GM13977 (cell line): ENCODE measurements around the gene TIMM50.
"Not testable (repeated sequence)": the region's sequence is repeated elsewhere in the genome, so short reads cannot be mapped to it uniquely, and the experiment has no call there.

ENCODE experiments used
- DNase-seq: peaks from one replicate; pipeline ENCODE4 v3.0.0; 2012; ENCODE audit warnings: low spot score
- in situ Hi-C: fragments of 300-500 bp; cut with MboI; formaldehyde crosslinking; loops from one replicate; pipeline ENCODE4 v1.12.0; 2022; ENCODE audit warnings: low sequenced_read_pairs, low pct_unique_long_range_greater_than_20kb, mixed read lengths, inconsistent platforms; ENCODE audit not compliant: unreplicated experiment
- TF ChIP-seq, protein P1 (sequence below): IDR thresholded peaks from 2 replicates; pipeline ENCODE4 v1.5.1; 2012; ENCODE audit warnings: mild to moderate bottlenecking, control low read depth; ENCODE audit not compliant: insufficient read depth; ENCODE audit errors: extremely low read depth, missing control alignments

TIMM50 gene

GRCh38 chr19:39470724-39471339 lies 9.8 kb upstream of the TIMM50 start:
- in situ Hi-C loops, result no loop called here
- no peak for DNase-seq
- TF ChIP-seq, protein P1, sequence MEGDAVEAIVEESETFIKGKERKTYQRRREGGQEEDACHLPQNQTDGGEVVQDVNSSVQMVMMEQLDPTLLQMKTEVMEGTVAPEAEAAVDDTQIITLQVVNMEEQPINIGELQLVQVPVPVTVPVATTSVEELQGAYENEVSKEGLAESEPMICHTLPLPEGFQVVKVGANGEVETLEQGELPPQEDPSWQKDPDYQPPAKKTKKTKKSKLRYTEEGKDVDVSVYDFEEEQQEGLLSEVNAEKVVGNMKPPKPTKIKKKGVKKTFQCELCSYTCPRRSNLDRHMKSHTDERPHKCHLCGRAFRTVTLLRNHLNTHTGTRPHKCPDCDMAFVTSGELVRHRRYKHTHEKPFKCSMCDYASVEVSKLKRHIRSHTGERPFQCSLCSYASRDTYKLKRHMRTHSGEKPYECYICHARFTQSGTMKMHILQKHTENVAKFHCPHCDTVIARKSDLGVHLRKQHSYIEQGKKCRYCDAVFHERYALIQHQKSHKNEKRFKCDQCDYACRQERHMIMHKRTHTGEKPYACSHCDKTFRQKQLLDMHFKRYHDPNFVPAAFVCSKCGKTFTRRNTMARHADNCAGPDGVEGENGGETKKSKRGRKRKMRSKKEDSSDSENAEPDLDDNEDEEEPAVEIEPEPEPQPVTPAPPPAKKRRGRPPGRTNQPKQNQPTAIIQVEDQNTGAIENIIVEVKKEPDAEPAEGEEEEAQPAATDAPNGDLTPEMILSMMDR, result no peak

GRCh38 chr19:39471756-39472536 lies 8.7 kb upstream of the TIMM50 start:
- in situ Hi-C loops, result no loop called here
- DNase-seq, result no peak
- TF ChIP-seq, protein P1, result no peak

- in situ Hi-C loops, result no loop called here
- TF ChIP-seq, protein P1, result no peak
- DNase-seq, result no peak
These were observed 7.7 kb upstream of the TIMM50 start for GRCh38 chr19:39472746-39473442.

DNA sequence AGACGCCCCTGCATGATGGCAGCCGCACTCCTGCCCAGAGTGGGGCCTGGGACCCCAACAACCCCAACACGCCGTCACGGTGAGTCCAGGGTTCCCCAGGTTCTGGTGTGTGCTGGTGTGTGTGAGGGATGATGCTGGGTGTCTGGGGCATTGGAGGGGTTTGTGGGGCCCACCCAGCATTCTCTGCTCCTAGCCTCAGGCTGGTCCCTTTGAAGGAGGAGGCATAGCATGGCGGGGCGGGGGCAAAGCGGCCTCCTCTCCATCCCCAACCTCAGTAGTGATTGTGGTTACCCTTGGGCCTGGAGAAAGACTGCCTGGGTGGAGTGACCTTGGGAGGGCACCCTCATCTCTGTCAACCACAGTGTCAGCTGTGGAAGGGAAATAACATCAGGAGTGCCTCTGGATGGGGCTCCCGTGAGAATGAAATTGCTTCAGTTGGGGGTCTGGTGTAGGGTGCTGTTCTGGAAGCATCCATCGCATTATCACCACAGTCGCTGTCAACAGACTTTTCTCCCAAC lies 7.1 kb upstream of the TIMM50 start:
- DNase-seq, result no peak
- TF ChIP-seq, protein P1, result no peak
- in situ Hi-C loops, result no loop called here

DNA sequence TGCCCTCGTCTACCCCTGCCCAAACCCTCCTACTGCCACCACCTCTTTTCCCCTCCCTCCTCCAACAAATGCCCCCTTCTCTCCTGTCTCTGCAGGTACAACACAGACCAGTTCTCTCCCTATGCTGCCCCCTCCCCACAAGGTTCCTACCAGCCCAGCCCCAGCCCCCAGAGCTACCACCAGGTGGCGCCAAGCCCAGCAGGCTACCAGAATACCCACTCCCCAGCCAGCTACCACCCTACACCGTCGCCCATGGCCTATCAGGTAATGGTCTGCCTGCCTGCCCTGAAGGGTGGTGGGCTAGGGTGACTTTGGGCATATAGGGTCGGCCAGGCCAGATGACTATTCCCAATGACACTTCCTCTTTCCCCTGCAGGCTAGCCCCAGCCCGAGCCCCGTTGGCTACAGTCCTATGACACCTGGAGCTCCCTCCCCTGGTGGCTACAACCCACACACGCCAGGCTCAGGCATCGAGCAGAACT lies 6.5 kb upstream of the TIMM50 start:
- in situ Hi-C loops, result no loop called here
- TF ChIP-seq, protein P1, result peak; percentile 81
- DNase-seq, result peak; percentile 78

GRCh38 chr19:39475748-39476147 lies 4.9 kb upstream of the TIMM50 start:
- DNase-seq, result no peak
- TF ChIP-seq, protein P1, result no peak
- in situ Hi-C loops, result no loop called here

DNA sequence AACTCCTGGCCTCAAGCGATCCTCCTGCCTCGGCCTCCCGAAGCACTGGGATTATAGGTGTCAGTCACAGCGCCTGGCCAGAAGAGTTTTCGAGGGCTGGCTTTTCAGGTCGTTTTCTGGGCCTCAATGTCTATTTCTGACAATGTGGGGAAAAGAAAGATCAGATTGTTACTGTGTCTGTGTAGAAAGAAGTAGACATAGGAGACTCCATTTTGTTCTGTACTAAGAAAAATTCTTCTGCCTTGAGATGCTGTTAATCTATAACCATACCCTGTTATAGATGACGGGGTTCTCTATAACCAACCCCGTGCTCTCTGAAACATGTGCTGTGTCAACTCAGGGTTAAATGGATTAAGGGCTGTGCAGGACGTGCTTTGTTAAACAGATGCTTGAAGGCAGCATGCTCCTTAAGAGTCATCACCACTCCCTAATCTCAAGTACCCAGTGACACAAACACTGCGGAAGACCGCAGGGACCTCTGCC lies 1.3 kb upstream of the TIMM50 start:
- in situ Hi-C loops, DNase-seq: not testable (repeated sequence)
